ENCODE measurements around the gene TANC1. TPM values are rescaled to one million over a fixed set of nuclear protein-coding genes. Genes with fewer than 3 reads are reported as not detected.

The TANC1 gene
- total RNA-seq, 1 experiment from 2014 or later = 2.5 TPM

DNA sequence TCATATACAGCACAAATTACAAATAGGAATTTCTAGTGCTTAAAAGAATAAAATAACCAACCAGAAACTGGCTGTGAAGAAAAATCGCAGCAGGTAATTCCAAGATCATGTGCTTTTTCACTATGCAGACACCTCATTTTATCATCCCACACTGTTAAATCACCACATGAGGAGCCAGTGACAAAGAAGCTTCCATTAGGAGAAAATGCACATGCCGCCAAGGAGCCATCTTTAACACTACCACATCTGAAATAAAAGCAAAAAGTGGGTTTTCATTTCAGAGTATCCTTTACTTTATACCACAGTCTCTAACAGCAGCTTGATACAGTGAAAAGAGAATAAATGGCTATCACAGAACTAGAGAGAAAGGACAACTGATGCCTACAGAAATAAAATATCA is 311.3 kb downstream of the TANC1 start:
- no peak overlapping the region for H3K27ac ChIP-seq (ENCODE audit: insufficient read length, low read depth, low read length)
- H2BK12ac ChIP-seq (ENCODE audit: insufficient read length, low read depth, low read length) = no peak overlapping the region
- H3K27me3 ChIP-seq (ENCODE audit: insufficient read depth, low read length) = no peaks in the 10 kb centered on the region
- no peak overlapping the region for H3K23ac ChIP-seq (ENCODE audit: insufficient read length, low read depth, low read length)
- H2BK20ac ChIP-seq (ENCODE audit: low read depth, low read length, poor library complexity, severe bottlenecking) = no peak overlapping the region
- Mint-ChIP-seq H3K9me3 (no peaks in the 10 kb centered on the region), H3K4me3 (no peak overlapping the region), H3K4me1 (peaks cover 4 to 6% of the 10 kb centered on the region in 2 experiments; a peak in 3 of 4 replicates), H3K36me3 (ENCODE audit: insufficient read depth in 1 of 3, low read depth in 3 of 3) (peaks cover 0 to 18% (median 0%) of the 10 kb centered on the region in 3 experiments; a peak in 2 of 7 replicates), H3K27ac (no peak overlapping the region), H3K27me3 (ENCODE audit: low read depth) (no peaks in the 10 kb centered on the region)
- H3K56ac ChIP-seq (ENCODE audit: insufficient read length, low read depth, low read length) = no peak overlapping the region
- no peak overlapping the region for H4K8ac ChIP-seq (replicated peaks; ENCODE audit: insufficient read length, low read depth, low read length)
- no peak overlapping the region for H3K4me2 ChIP-seq (ENCODE audit: insufficient read depth, insufficient read length, low read length)
- H3K4ac ChIP-seq (ENCODE audit: low read depth, low read length) = no peak overlapping the region
- no peaks in the 10 kb centered on the region for H3K79me1 ChIP-seq (ENCODE audit: insufficient read depth, low read depth, low read length, poor library complexity, severe bottlenecking)
- no peak for DNase-seq
- no peak overlapping the region for H3K14ac ChIP-seq (ENCODE audit: insufficient read depth, low read length)
- no peaks in the 10 kb centered on the region for H4K20me1 ChIP-seq (ENCODE audit: control insufficient read depth, insufficient read depth, insufficient read length)
- no peak overlapping the region for H3K18ac ChIP-seq (ENCODE audit: insufficient read length, low read depth, low read length)
- H3K9ac ChIP-seq (ENCODE audit: extremely low read depth, insufficient read length, low read length) = no peak overlapping the region
- TF ChIP-seq, protein P1, sequence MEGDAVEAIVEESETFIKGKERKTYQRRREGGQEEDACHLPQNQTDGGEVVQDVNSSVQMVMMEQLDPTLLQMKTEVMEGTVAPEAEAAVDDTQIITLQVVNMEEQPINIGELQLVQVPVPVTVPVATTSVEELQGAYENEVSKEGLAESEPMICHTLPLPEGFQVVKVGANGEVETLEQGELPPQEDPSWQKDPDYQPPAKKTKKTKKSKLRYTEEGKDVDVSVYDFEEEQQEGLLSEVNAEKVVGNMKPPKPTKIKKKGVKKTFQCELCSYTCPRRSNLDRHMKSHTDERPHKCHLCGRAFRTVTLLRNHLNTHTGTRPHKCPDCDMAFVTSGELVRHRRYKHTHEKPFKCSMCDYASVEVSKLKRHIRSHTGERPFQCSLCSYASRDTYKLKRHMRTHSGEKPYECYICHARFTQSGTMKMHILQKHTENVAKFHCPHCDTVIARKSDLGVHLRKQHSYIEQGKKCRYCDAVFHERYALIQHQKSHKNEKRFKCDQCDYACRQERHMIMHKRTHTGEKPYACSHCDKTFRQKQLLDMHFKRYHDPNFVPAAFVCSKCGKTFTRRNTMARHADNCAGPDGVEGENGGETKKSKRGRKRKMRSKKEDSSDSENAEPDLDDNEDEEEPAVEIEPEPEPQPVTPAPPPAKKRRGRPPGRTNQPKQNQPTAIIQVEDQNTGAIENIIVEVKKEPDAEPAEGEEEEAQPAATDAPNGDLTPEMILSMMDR (conservative IDR thresholded peaks at IDR 0.05) = no peak
- no peaks in the 10 kb centered on the region for H3K4me1 ChIP-seq (ENCODE audit: insufficient read depth, low read length)
- H2AFZ ChIP-seq (ENCODE audit: low read length) = no peak overlapping the region
- no peak overlapping the region for H4K5ac ChIP-seq (ENCODE audit: insufficient read length, low read depth, low read length)
- WGBS (ENCODE audit: extremely low coverage, insufficient read length, low lambda C conversion rate) = no CpG with 5 or more reads among the region's 2 CpGs
- H2BK120ac ChIP-seq (ENCODE audit: low read depth, low read length, poor library complexity, severe bottlenecking) = no peak overlapping the region
- no peaks in the 10 kb centered on the region for H3K9me3 ChIP-seq (ENCODE audit: control insufficient read depth, low read depth, low read length)
- H3K23me2 ChIP-seq (ENCODE audit: insufficient read length, low read depth, low read length, poor library complexity, severe bottlenecking) = no peaks in the 10 kb centered on the region
- H2BK5ac ChIP-seq (ENCODE audit: insufficient read length, low read length) = no peak overlapping the region
- H3T11ph ChIP-seq (ENCODE audit: low read length) = no peak overlapping the region
- no peak overlapping the region for H2AK5ac ChIP-seq (ENCODE audit: insufficient read length, low read length)
- no peak overlapping the region for H4K91ac ChIP-seq (ENCODE audit: insufficient read length, low read depth, low read length)
- H3K79me2 ChIP-seq (ENCODE audit: insufficient read depth, low read length) = no peaks in the 10 kb centered on the region
- no peak overlapping the region for H2BK15ac ChIP-seq (ENCODE audit: low read depth, low read length)
